NCI-H1694 (cell line): ENCODE measurements around the gene KDM1A.
A peak's percentile ranks its signal among the peaks of the same experiment; 100 is the strongest.

Source experiments
- DNase-seq: peaks from one replicate; lab custom pipeline; 2025; lab: John Stamatoyannopoulos, UW

The KDM1A gene

GRCh38 chr1:23069675-23070074 lies 50.4 kb downstream of the KDM1A start:
- no peak for DNase-seq

- no peak for DNase-seq
These were observed 54.7 kb downstream of the KDM1A start for GRCh38 chr1:23074012-23074411.

GRCh38 chr1:23079025-23079424 lies 59.8 kb downstream of the KDM1A start:
- DNase-seq, result no peak

GRCh38 chr1:23080885-23081284 lies 61.6 kb downstream of the KDM1A start:
- no peak for DNase-seq

GRCh38 chr1:23081376-23081775 lies 62.1 kb downstream of the KDM1A start:
- DNase-seq, result no peak

GRCh38 chr1:23083714-23084480 lies 64.6 kb downstream of the KDM1A start:
- no peak for DNase-seq

GRCh38 chr1:23084880-23085279 lies 65.6 kb downstream of the KDM1A start:
- DNase-seq, result no peak

- DNase-seq, result no peak
These were observed 66.4 kb downstream of the KDM1A start for GRCh38 chr1:23085696-23086095.

- no peak for DNase-seq
These were observed 68.8 kb downstream of the KDM1A start for GRCh38 chr1:23088027-23088426.

GRCh38 chr1:23090056-23090455 lies 70.8 kb downstream of the KDM1A start:
- DNase-seq, result no peak

- DNase-seq, result no peak
These were observed 72.3 kb downstream of the KDM1A start for GRCh38 chr1:23091545-23091944.

GRCh38 chr1:23092447-23092846 lies 73.2 kb downstream of the KDM1A start:
- DNase-seq, result no peak

- no peak for DNase-seq
These were observed 78.0 kb downstream of the KDM1A start for GRCh38 chr1:23097316-23097715.

GRCh38 chr1:23098463-23099170 lies 79.3 kb downstream of the KDM1A start:
- DNase-seq, result peak; percentile 58

- DNase-seq, result no peak
These were observed 79.9 kb downstream of the KDM1A start for GRCh38 chr1:23099171-23099536.

- DNase-seq, result no peak
These were observed 80.9 kb downstream of the KDM1A start for GRCh38 chr1:23100074-23100748.

- DNase-seq, result no peak
These were observed 82.0 kb downstream of the KDM1A start for GRCh38 chr1:23101101-23101827.

GRCh38 chr1:23101887-23102286 lies 82.6 kb downstream of the KDM1A start:
- DNase-seq, result no peak

GRCh38 chr1:23102289-23102688 lies 83.0 kb downstream of the KDM1A start:
- DNase-seq, result no peak

- DNase-seq, result no peak
These were observed 84.0 kb downstream of the KDM1A start for GRCh38 chr1:23103001-23103889.

GRCh38 chr1:23108918-23109533 lies 89.8 kb downstream of the KDM1A start:
- no peak for DNase-seq
